ENCODE results near the gene CEP192. TPM values are rescaled to one million over a fixed set of nuclear protein-coding genes. Genes with fewer than 3 reads are reported as not detected.

The CEP192 gene
- total and polyA plus RNA-seq, 10 of the 15 experiments (the other 5 are each of a cell fraction or from before 2014, with no cell fraction given), result 15.4 to 58.2 (median 29.6) TPM

GRCh38 chr18:12958478-12958877 lies 32.7 kb upstream of the CEP192 start:
- DNase-seq (ENCODE audit: low read depth, low spot score), result no peak
- POLR2A ChIA-PET, result no interaction called here
- Histone ChIP-seq H3K27me3 (replicated peaks in 1 of 2; ENCODE audit: control insufficient read depth in 2 of 2, insufficient read depth in 2 of 2, low read length in 1 of 2) (no peaks in the 10 kb centered on the region), H3K79me2 (ENCODE audit: control insufficient read depth, insufficient read depth, low read length) (no peaks in the 10 kb centered on the region; the same call in 1 of the 2 replicates), H2AFZ (ENCODE audit: control insufficient read depth, low read depth, low read length) (no peak overlapping the region), H3K36me3 (ENCODE audit: control insufficient read depth in 2 of 2, insufficient read depth in 2 of 2, low read length in 1 of 2) (peaks cover 1 to 10% of the 10 kb centered on the region in 2 experiments; a peak in 3 of 4 replicates), H3K9me3 (replicated peaks; ENCODE audit: control insufficient read depth, insufficient read depth, low read length) (no peaks in the 10 kb centered on the region), H3K4me1 (ENCODE audit: control insufficient read depth, insufficient read depth, low read length) (no peaks in the 10 kb centered on the region), H3K4me3 (no peak overlapping the region), H3K4me2 (ENCODE audit: control insufficient read depth, insufficient read depth) (no peak overlapping the region), H4K20me1 (ENCODE audit: control insufficient read depth, insufficient read depth) (no peaks in the 10 kb centered on the region), H3K27ac (ENCODE audit: control insufficient read depth, insufficient read depth) (no peak overlapping the region), H3K9ac (ENCODE audit: control insufficient read depth, insufficient read depth, low read length) (no peak overlapping the region)
- 97% methylated on average over 3 of the region's 3 CpGs for WGBS (ENCODE audit: insufficient coverage, insufficient replicate concordance, low lambda C conversion rate, missing lambda C conversion rate)
- SMC1A ChIA-PET (ENCODE audit: uncharacterized antibody, unreplicated experiment), result no interaction called here
- CTCF ChIA-PET, result no interaction called here
- TF ChIP-seq RB1 (IDR thresholded peaks at IDR 0.05; ENCODE audit: borderline replicate concordance) (no peak), POLR2AphosphoS5 (IDR thresholded peaks at IDR 0.05; ENCODE audit: low read length) (no peak), ZNF687 (IDR thresholded peaks at IDR 0.05) (no peak), BCLAF1 (IDR thresholded peaks at IDR 0.05) (no peak), SREBF1 (IDR thresholded peaks at IDR 0.05; ENCODE audit: low read length) (no peak), MYB (IDR thresholded peaks at IDR 0.05; ENCODE audit: borderline replicate concordance, low read depth, low read length) (no peak), NR2C2 (IDR thresholded peaks at IDR 0.05; ENCODE audit: borderline replicate concordance, control insufficient read depth, insufficient read length, low read depth) (no peak), ZBTB33 (IDR thresholded peaks at IDR 0.05) (no peak), SRF (IDR thresholded peaks at IDR 0.05; ENCODE audit: low read depth in 2 of 2, low read length in 2 of 2) (no peak), STAT1 (conservative IDR thresholded peaks at IDR 0.05) (no peak), PBX3 (IDR thresholded peaks at IDR 0.05; ENCODE audit: insufficient replicate concordance, low read depth, low read length) (no peak)
- ATAC-seq, result no peak
- no peak for FAIRE-seq
- no TSS peak for BruUV-seq (replicated peaks)
- in situ Hi-C loops (cut with MboI), result no loop called here
- RAD21 ChIA-PET (ENCODE audit: unreplicated experiment), result no interaction called here
- intact Hi-C loops (cut with micrococcal nuclease; ENCODE audit: unreplicated experiment), result no loop called here
